HG02981 (cell line): ENCODE results near the gene FAM135A.

Experiments used
- ATAC-seq: cut with Tn5 transposase; IDR thresholded peaks from one replicate; pipeline ENCODE4 v1.9.1; 2021; ENCODE audit warnings: mild to moderate bottlenecking, moderate library complexity; ENCODE audit not compliant: unreplicated experiment

FAM135A gene

GRCh38 chr6:70413114-70413991 lies at the start of gene FAM135A:
TSS of gene FAM135A (plus strand) at chr6:70413508. CDS start at chr6:70428343, 14,835 bp downstream.
- peak; percentile 87 for ATAC-seq

- ATAC-seq, result no peak
These were observed 49.4 kb upstream of the FAM135A start for GRCh38 chr6:70363741-70364493.

GRCh38 chr6:70369332-70369950 lies 43.9 kb upstream of the FAM135A start:
- peak; percentile 84 for ATAC-seq

DNA sequence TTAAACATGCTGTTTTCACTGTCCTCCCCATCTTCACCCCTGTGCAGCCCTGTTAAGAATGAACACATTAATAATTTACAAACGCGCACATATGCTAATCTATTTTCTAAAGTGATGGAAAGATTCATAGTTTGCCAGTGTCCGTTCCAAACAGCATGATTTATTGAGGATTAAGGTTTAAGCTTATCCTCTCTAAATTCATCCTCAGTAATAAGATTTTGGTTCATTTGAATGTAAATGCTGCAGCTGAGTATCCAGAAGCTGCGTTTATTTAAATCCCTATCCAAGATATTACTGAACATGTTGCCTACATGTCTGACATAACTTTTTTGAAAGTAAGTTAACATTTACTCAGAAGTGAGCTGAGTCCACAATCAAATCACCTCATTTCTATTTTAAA lies 42.8 kb upstream of the FAM135A start:
- no peak for ATAC-seq

DNA sequence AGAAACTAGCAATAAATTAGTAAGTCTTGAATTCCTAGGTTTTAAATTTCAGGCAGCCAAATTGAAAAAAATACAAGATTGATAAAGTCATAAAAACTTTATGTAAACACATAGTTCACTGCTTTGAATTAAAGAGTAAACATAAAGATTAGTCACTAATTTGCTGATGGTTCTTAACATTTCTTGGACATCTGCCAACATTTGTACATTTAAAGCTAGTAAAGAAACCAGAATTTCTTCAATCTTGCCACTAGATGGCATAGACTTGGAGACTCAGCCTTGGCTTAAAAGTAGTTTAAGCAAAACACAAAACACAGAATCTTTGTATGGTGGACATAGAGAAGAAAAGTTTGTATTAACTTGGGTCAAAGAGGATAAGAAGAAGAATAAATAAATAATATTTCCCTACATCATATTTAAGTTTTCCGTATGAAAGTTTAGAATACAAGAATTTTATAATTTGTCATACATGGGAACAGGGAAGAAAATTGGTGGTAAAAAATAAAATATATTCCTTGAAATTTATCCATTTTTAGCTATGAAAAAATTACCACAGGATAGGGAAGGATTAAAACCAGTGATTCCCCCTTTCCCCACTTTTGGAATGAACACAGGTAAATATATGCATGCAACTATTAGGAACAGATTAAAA lies 41.7 kb upstream of the FAM135A start:
- peak; percentile 57 for ATAC-seq

DNA sequence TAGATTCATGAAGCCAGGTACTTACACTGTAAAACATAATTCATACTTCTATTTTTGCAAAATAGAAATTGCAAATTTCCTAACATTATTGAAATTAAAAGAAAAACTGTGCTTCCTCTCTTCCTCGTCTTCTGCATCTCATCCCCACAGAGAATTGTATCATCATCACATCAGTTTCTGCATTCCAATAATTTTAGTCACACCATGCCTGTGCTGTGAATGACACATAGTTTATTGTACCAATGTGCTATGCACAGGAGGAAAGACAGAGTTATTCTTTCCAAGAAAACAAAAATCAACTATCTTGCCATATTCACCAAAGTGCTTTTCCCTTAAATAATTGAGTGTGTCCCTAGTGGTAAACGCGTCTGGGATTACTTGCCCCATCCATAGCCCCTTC lies 38.1 kb upstream of the FAM135A start:
- no peak for ATAC-seq

- no peak for ATAC-seq
These were observed 37.4 kb upstream of the FAM135A start for GRCh38 chr6:70375882-70376281.

DNA sequence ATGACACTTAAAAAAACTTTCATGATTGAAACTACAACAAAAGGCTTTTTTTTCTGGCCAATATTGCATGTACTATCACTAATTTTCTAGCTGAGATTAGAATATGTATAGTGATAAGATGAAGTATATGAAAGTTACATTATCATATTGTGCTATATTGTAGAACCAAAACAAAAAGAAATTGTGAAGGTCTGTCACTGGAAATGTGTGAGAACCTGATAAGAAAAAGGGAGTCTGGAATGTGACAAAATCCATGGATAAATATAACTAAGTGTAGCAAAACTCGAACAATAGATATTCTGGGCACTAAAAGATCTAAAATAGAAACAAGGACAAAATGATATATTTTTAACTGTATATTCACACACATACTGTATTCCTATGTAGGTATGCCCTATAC lies 36.7 kb upstream of the FAM135A start:
- ATAC-seq, result no peak

GRCh38 chr6:70377372-70377771 lies 35.9 kb upstream of the FAM135A start:
- ATAC-seq, result no peak

GRCh38 chr6:70379473-70380013 lies 33.8 kb upstream of the FAM135A start:
- ATAC-seq, result peak; percentile 52

DNA sequence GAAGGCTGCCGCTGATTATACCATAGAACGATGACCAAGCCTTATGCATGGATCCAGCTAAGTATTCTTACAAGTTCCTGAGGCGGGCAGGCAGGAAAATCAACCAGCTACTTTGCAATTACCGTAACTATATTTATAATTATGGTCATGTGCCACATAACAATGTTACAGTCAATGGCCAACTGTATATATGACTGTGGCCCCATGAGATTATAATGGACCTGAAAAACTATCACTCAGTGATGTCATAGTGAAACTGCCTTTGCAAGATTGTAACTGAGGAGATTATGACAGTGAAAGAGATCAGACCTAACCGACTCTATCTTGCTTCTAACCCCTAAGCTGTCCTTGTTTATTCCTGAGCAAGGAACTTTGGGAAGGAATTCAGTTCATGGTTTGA lies 33.1 kb upstream of the FAM135A start:
- ATAC-seq, result peak; percentile 86

GRCh38 chr6:70380771-70381416 lies 32.4 kb upstream of the FAM135A start:
- ATAC-seq, result no peak

DNA sequence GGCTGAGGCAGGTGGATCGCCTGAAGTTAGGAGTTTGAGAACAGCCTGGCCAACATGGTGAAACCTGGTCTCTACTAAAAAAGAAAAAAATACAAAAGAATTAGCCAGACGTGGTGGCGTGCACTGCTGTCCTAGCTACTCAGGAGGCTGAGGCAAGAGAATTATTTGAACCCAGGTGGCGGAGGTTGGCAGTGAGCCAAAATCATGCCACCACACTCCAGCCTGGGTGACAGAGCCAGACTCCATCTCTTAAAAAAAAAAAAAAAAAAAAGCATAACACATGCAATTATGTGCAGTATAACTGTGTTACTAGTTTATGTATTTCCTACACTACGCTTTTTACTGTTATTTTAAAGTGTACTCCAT lies 31.9 kb upstream of the FAM135A start:
- ATAC-seq, result no peak

GRCh38 chr6:70385901-70386300 lies 27.4 kb upstream of the FAM135A start:
- no peak for ATAC-seq

- no peak for ATAC-seq
These were observed 24.5 kb upstream of the FAM135A start for GRCh38 chr6:70388814-70389213.

DNA sequence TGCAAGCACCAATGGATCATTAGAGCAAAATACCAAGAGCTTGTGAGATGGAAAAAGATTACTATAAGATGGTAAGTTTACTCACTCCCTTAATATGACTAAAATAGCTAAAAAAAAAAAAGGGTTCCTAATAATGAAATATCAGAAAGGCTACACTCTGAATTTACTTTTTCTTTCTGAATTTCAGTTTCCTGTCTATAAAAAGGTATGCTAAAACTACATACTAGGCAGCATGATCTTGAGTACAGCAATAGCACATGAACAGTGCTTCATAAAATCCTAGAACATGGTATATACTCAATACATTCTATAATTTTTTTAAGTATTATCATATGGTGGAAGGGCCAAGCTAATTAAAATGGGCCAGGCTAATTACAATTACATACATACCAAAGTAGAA lies 24.0 kb upstream of the FAM135A start:
- ATAC-seq, result no peak

GRCh38 chr6:70390067-70390466 lies 23.2 kb upstream of the FAM135A start:
- no peak for ATAC-seq

GRCh38 chr6:70391492-70391891 lies 21.8 kb upstream of the FAM135A start:
- ATAC-seq, result no peak

- ATAC-seq, result no peak
These were observed 18.6 kb upstream of the FAM135A start for GRCh38 chr6:70394518-70395300.

DNA sequence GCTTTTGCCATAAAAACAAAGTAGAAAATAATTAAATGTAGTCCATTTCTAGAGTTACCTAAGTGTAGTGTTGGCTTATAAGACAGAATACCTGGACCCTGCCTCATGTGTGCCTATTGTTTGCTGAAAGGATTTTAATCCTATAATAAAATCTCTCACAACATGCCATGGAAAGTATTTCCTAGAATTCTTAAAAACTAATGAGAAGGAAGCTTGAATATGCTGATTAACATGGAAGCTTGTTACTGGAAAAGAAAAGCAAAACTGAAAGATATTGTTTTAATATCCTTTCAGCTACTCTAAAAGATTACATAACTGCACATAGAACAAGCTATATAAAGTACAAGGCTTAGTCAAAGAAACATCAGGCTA lies 18.0 kb upstream of the FAM135A start:
- no peak for ATAC-seq
